Stomach (tissue), 4 donors: Measurements from ENCODE around the gene GUCY2F.

ENCODE experiments used
- CTCF ChIP-seq, 7 experiments: fragments of 450-650 bp in 4 of 7; fragments of 200-600 bp in 3 of 7; sonication (generic) in 3 of 7; IDR thresholded peaks; one replicate each; pipeline ENCODE4 v1.5.1; 2016 to 2019; ENCODE audit warnings: antibody characterized with exemption in 7 of 7, control low read depth in 2 of 7, mild to moderate bottlenecking in 1 of 7
- POLR2AphosphoS5 ChIP-seq, 3 donors: sonication (generic); formaldehyde crosslinking; IDR thresholded peaks; one replicate each; pipeline ENCODE4 v1.6.1; 2016; ENCODE audit warnings: antibody characterized with exemption in 3 of 3

- no peak for TF ChIP-seq POLR2AphosphoS5 (IDR thresholded peaks at IDR 0.05)
- TF ChIP-seq CTCF (IDR thresholded peaks at IDR 0.05) = no peak
Measured at GRCh38 chrX:109498434-109498833, 16.5 kb upstream of the GUCY2F start.
